AG04450 (cell line): ENCODE data around the gene CRTC1. TPM values are rescaled to one million over a fixed set of nuclear protein-coding genes. Genes with fewer than 3 reads are reported as not detected.

ENCODE experiments used
- CTCF ChIA-PET: fragments of 300-600, 350-600 bp; formaldehyde crosslinking; extraction: SDS; loops from one replicate; lab custom pipeline; 2022; ENCODE audit warnings: antibody characterized with exemption, inconsistent platforms; lab: Charles Lee
- POLR2A ChIA-PET: fragments of 350-600 bp; formaldehyde crosslinking; extraction: SDS; loops from one replicate; lab custom pipeline; 2021; ENCODE audit warnings: antibody characterized with exemption, inconsistent platforms; lab: Yijun Ruan, JAX
- DNase-seq: peaks from one replicate; pipeline ENCODE4 v3.0.0-alpha.2; 2011; ENCODE audit warnings: low read depth, low spot score
- H3K27ac ChIP-seq: one replicate; pipeline ENCODE4 v1.5.1; 2012; ENCODE audit warnings: low read depth, low read length, control low read depth
- H3K27me3 ChIP-seq: one replicate; pipeline ENCODE4 v1.6.0; 2012; ENCODE audit warnings: low read length; ENCODE audit not compliant: control insufficient read depth, insufficient read depth
- H3K4me3 ChIP-seq: 2 replicates; pipeline ENCODE4 v1.5.1; 2011; ENCODE audit warnings: mild to moderate bottlenecking, low read depth, low read length, control low read depth
- H3K9me3 ChIP-seq: 2 replicates; pipeline ENCODE4 v1.5.1; 2012; ENCODE audit warnings: low read length; ENCODE audit not compliant: control insufficient read depth, insufficient read depth
- CTCF ChIP-seq: IDR thresholded peaks from 2 replicates; pipeline ENCODE4 v1.5.1; 2011; ENCODE audit warnings: low read depth, low read length, control low read depth, inconsistent platforms
- polyA plus RNA-seq: library from polyadenylated mRNA; depleted of rRNA; stranded (reverse); fragments of >200 nt; gene quantifications from 2 replicates; pipeline ENCODE4 v1.2.3, GENCODE V29; 2011

The CRTC1 gene
- polyA plus RNA-seq, 1 experiment, result 1.0 TPM

- H3K4me3 ChIP-seq, result no peak overlapping the region
- no peak for TF ChIP-seq CTCF
- H3K27ac ChIP-seq, result no peak overlapping the region
- no peaks in the 10 kb centered on the region for H3K27me3 ChIP-seq
- H3K9me3 ChIP-seq, result no peaks in the 10 kb centered on the region; the same call in 1 of the 2 replicates
- ChIA-PET POLR2A (no interaction called here), CTCF (no interaction called here)
- DNase-seq, result no peak
Measured at GRCh38 chr19:18660939-18661670, 22.4 kb upstream of the CRTC1 start.

GRCh38 chr19:18662972-18663732 is 20.3 kb upstream of the CRTC1 start:
- Histone ChIP-seq H3K4me3 (no peak overlapping the region), H3K9me3 (peaks cover 8% of the 10 kb centered on the region; the same call in 1 of the 2 replicates), H3K27ac (no peak overlapping the region), H3K27me3 (no peaks in the 10 kb centered on the region)
- no peak for DNase-seq
- no peak for TF ChIP-seq CTCF
- CTCF ChIA-PET, result interaction anchor here (0.6 kb wide), 1 partner anchor 103 kb away, joined by 3 read pairs; no protein-coding TSS in a partner anchor
- POLR2A ChIA-PET, result no interaction called here

DNA sequence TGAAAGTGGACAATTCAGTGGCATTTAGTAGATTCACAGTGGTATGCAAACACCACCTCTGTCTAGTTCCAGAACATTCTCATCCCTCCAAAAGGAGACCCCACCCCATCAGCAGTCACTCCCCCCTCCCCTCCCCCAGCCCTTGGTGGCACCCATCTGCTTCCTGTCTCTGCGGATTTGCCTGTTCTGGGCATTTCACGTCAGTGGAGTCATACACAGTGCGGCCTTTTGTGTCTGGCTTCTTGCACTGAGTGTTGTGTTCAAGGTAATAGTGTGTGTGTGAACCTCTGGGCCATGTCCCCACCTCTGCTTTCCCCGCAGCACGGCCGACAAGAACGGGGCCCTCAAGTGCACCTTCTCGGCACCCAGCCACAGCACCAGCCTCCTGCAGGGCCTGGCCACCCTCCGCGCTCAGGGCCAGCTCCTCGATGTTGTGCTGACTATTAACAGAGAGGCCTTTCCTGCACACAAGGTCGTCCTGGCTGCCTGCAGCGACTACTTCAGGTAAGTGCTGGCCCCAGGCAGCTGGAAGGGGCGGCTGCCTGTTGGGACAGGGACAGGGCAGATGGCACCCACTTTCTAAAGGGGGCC is 19.4 kb upstream of the CRTC1 start:
- Histone ChIP-seq H3K9me3 (peaks cover 14% of the 10 kb centered on the region; the same call in 1 of the 2 replicates), H3K27me3 (no peaks in the 10 kb centered on the region), H3K27ac (no peak overlapping the region), H3K4me3 (no peak overlapping the region)
- ChIA-PET CTCF (interaction anchor here (1.0 kb wide), 1 partner anchor 9 kb away, joined by 3 read pairs; no protein-coding TSS in a partner anchor), POLR2A (no interaction called here)
- no peak for DNase-seq
- no peak for TF ChIP-seq CTCF

DNA sequence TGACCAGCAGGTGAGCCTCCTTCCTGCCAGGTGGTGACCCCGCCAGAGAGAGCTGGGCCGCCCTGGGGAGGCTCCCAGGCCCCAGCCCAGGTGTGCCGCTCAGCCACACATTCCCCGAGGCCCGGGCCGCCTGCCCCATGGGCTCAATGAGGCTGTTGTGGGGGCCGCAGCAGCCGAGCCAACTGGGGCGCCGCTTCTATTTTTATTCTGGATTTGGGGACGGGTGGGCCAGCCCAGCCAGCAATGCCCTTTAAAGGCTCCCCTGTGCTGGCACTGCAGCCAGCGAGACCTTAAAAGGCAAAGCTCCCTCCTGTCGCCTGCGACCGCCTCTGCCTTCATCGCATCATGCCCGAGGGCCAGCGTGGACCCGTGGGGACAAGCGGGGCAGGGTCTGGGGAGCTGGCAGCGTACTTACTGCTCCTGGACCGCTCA is 17.7 kb upstream of the CRTC1 start:
- ChIA-PET POLR2A (no interaction called here), CTCF (interaction anchor here (1.2 kb wide), 1 partner anchor 182 kb away, joined by 3 read pairs; no protein-coding TSS in a partner anchor)
- DNase-seq, result no peak
- TF ChIP-seq CTCF, result no peak
- H3K4me3 ChIP-seq, result no peak overlapping the region
- no peak overlapping the region for H3K27ac ChIP-seq
- H3K27me3 ChIP-seq, result no peaks in the 10 kb centered on the region
- peaks cover 14% of the 10 kb centered on the region; the same call in 1 of the 2 replicates for H3K9me3 ChIP-seq
